ENCODE data around the gene MYO1B.

Gene MYO1B

GRCh38 chr2:191255756-191256312 lies 10.6 kb downstream of the MYO1B start:
- in situ Hi-C loops (cut with HindIII; ENCODE audit: low sequenced_read_pairs): no loop called here

GRCh38 chr2:191257934-191258333 lies 12.7 kb downstream of the MYO1B start:
- in situ Hi-C loops (cut with HindIII; ENCODE audit: low sequenced_read_pairs): no loop called here

GRCh38 chr2:191258996-191259395 lies 13.8 kb downstream of the MYO1B start:
- in situ Hi-C loops (cut with HindIII; ENCODE audit: low sequenced_read_pairs): no loop called here

- in situ Hi-C loops (cut with HindIII; ENCODE audit: low sequenced_read_pairs): no loop called here
Observed at GRCh38 chr2:191262436-191262835, 17.2 kb downstream of the MYO1B start.

- in situ Hi-C loops (cut with HindIII; ENCODE audit: low sequenced_read_pairs): no loop called here
Observed at GRCh38 chr2:191263050-191263449, 17.8 kb downstream of the MYO1B start.

GRCh38 chr2:191264647-191265081 lies 19.5 kb downstream of the MYO1B start:
- in situ Hi-C loops (cut with HindIII; ENCODE audit: low sequenced_read_pairs): loop anchor here (5.0 kb wide), 1 partner anchor 38 kb away; no protein-coding TSS in a partner anchor

GRCh38 chr2:191265311-191266170 lies 20.3 kb downstream of the MYO1B start:
- in situ Hi-C loops (cut with HindIII; ENCODE audit: low sequenced_read_pairs): loop anchor here (5.0 kb wide), 1 partner anchor 37 kb away; no protein-coding TSS in a partner anchor

GRCh38 chr2:191266201-191266600 lies 21.0 kb downstream of the MYO1B start:
- in situ Hi-C loops (cut with HindIII; ENCODE audit: low sequenced_read_pairs): loop anchor here (5.0 kb wide), 1 partner anchor 36 kb away; no protein-coding TSS in a partner anchor

- in situ Hi-C loops (cut with HindIII; ENCODE audit: low sequenced_read_pairs): loop anchor here (5.0 kb wide), 1 partner anchor 34 kb away; no protein-coding TSS in a partner anchor
Observed at GRCh38 chr2:191268596-191268995, 23.4 kb downstream of the MYO1B start.

- in situ Hi-C loops (cut with HindIII; ENCODE audit: low sequenced_read_pairs): no loop called here
Observed at GRCh38 chr2:191270306-191271161, 25.3 kb downstream of the MYO1B start.

GRCh38 chr2:191272064-191272463 lies 26.9 kb downstream of the MYO1B start:
- in situ Hi-C loops (cut with HindIII; ENCODE audit: low sequenced_read_pairs): no loop called here

- in situ Hi-C loops (cut with HindIII; ENCODE audit: low sequenced_read_pairs): no loop called here
Observed at GRCh38 chr2:191274413-191274815, 29.2 kb downstream of the MYO1B start.

GRCh38 chr2:191276792-191277465 lies 31.7 kb downstream of the MYO1B start:
- in situ Hi-C loops (cut with HindIII; ENCODE audit: low sequenced_read_pairs): no loop called here

- in situ Hi-C loops (cut with HindIII; ENCODE audit: low sequenced_read_pairs): no loop called here
Observed at GRCh38 chr2:191280290-191280689, 35.1 kb downstream of the MYO1B start.

GRCh38 chr2:191280834-191281756 lies 35.9 kb downstream of the MYO1B start:
- in situ Hi-C loops (cut with HindIII; ENCODE audit: low sequenced_read_pairs): no loop called here

- in situ Hi-C loops (cut with HindIII; ENCODE audit: low sequenced_read_pairs): no loop called here
Observed at GRCh38 chr2:191285252-191285651, 40.0 kb downstream of the MYO1B start.

- in situ Hi-C loops (cut with HindIII; ENCODE audit: low sequenced_read_pairs): no loop called here
Observed at GRCh38 chr2:191287820-191288219, 42.6 kb downstream of the MYO1B start.

- in situ Hi-C loops (cut with HindIII; ENCODE audit: low sequenced_read_pairs): no loop called here
Observed at GRCh38 chr2:191289049-191289448, 43.8 kb downstream of the MYO1B start.

- in situ Hi-C loops (cut with HindIII; ENCODE audit: low sequenced_read_pairs): no loop called here
Observed at GRCh38 chr2:191291471-191291870, 46.3 kb downstream of the MYO1B start.

GRCh38 chr2:191292869-191293268 lies 47.7 kb downstream of the MYO1B start:
- in situ Hi-C loops (cut with HindIII; ENCODE audit: low sequenced_read_pairs): no loop called here

All from DLD1 (cell line).